Effector memory CD8-positive, alpha-beta T cell (primary cell): ENCODE measurements around the gene IQCM.

Experiments
- ATAC-seq: fragments of 150-1000 bp; cut with Tn5 transposase; replicated peaks from 2 replicates; pipeline ENCODE4 v1.10.0; 2021; ENCODE audit warnings: mild to moderate bottlenecking, moderate library complexity
- DNase-seq, 3 experiments: peaks; one replicate each; pipeline ENCODE4 v3.0.0; 2021
- H3K27ac Mint-ChIP-seq, 2 donors: one replicate each; pipeline ENCODE4 v1.8.0; 2022; ENCODE audit warnings: mild to moderate bottlenecking in 2 of 2, mixed read lengths in 2 of 2, moderate library complexity in 2 of 2
- H3K27me3 Mint-ChIP-seq, 2 donors: one replicate each; pipeline ENCODE4 v1.8.0; 2022; ENCODE audit warnings: mixed read lengths in 2 of 2
- H3K36me3 Mint-ChIP-seq: one replicate; pipeline ENCODE4 v1.8.0; 2022; ENCODE audit warnings: mild to moderate bottlenecking, moderate library complexity, mixed read lengths; ENCODE audit not compliant: insufficient read depth
- H3K4me1 Mint-ChIP-seq, 2 donors: one replicate each; pipeline ENCODE4 v1.8.0; 2022; ENCODE audit warnings: low read depth in 2 of 2, mixed read lengths in 2 of 2
- H3K4me3 Mint-ChIP-seq, 2 donors: one replicate each; pipeline ENCODE4 v1.8.0; 2022; ENCODE audit warnings: mild to moderate bottlenecking in 2 of 2, mixed read lengths in 2 of 2, moderate library complexity in 2 of 2
- H3K9me3 Mint-ChIP-seq, 2 donors: one replicate each; pipeline ENCODE4 v1.8.0; 2022; ENCODE audit warnings: mixed read lengths in 2 of 2
- total RNA-seq, 9 experiments: gene quantifications; one replicate each; lab custom pipeline; 2026; lab: John Stamatoyannopoulos, UW

Gene IQCM, protein sequence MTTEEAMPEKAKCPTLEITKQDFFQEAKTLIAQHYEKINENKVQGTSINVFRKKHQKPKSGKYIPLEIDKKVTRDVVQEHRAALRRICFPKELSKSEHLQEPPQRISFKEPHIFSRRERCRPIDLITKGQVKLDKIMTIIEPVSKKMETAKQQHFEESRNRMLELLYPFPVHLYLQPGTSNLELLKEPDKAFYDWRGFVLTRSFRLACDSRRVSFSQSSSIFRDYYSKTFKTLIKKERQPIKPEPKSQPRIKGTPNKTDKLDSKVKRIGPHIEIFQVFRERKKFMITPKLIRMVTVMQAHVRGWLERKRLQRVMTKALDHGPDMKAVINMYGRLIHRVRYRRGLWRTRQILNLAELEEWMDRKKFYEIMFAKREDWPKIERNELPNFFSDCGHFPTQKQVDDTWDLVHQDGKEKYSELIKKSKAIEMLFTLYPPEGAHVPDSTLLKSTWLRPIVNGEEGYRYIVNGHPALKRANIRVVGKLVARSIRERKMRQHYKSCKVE
- total RNA-seq, result 0 to 0.21 (median 0) reads per million in 9 experiments

DNA sequence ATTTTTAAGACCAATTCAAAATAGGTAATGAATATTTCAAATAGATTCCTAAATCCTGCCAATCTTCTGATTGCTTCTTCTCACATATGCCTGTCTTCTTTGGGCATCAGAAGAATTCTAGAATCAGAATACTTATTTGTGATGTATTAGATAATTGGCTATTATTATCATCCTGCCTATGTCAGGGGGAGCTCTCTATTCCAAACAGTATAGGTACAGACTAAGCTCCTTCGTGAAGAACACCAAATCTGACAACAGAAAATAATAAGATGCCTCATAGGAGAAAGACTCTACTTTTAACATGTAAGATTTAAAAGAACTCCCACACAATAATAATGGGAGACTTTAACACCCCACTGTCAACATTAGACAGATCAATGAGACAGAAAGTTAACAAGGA lies at the start of gene IQCM:
IQCM (minus strand) TSS at position 101 of the 400 bp plus-strand sequence. CDS start 73,152 bp downstream, outside the sequence.
- H3K9me3 Mint-ChIP-seq, result peaks cover 0 to 7% of the 10 kb centered on the region in 2 donors
- no peak within 1 kb of the TSS for H3K27ac Mint-ChIP-seq
- no peaks in the 10 kb centered on the region for H3K4me1 Mint-ChIP-seq
- no peak within 1 kb of the TSS for H3K4me3 Mint-ChIP-seq
- H3K36me3 Mint-ChIP-seq, result no peaks in the 10 kb centered on the region
- H3K27me3 Mint-ChIP-seq, result no peaks in the 10 kb centered on the region
- DNase-seq (no peak), ATAC-seq (no peak)

DNA sequence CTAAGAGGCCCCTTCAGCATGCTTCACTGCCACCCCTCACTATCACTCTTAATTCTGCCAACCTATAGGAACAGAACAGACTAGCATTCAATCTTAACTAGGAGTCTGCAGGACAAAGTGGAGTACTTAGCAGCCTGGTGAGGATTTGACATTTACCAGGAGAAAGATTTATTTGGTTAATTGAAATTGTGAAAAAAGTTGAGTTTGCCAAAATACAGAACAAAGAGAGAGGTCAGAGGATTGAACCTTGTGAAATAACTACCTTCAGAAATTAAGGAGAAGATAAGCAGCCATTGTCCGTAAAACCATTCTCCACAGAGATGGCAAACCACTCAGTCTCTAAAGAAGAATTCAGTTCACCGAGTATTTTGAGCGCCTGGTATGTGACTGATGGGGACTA lies 41.8 kb upstream of the IQCM start:
- DNase-seq (no peak), ATAC-seq (no peak)
- no peaks in the 10 kb centered on the region for H3K36me3 Mint-ChIP-seq
- no peak overlapping the region for H3K27ac Mint-ChIP-seq
- H3K9me3 Mint-ChIP-seq, result peaks cover 2 to 8% of the 10 kb centered on the region in 2 donors
- H3K4me1 Mint-ChIP-seq, result no peaks in the 10 kb centered on the region
- no peak overlapping the region for H3K4me3 Mint-ChIP-seq
- H3K27me3 Mint-ChIP-seq, result no peaks in the 10 kb centered on the region

GRCh38 chr4:149845743-149846142 lies 30.1 kb upstream of the IQCM start:
- H3K36me3 Mint-ChIP-seq, result no peaks in the 10 kb centered on the region
- no peaks in the 10 kb centered on the region for H3K27me3 Mint-ChIP-seq
- no peak overlapping the region for H3K4me3 Mint-ChIP-seq
- H3K4me1 Mint-ChIP-seq, result no peaks in the 10 kb centered on the region
- peaks cover 0 to 8% of the 10 kb centered on the region in 2 donors for H3K9me3 Mint-ChIP-seq
- DNase-seq (no peak), ATAC-seq (no peak)
- H3K27ac Mint-ChIP-seq, result no peak overlapping the region

DNA sequence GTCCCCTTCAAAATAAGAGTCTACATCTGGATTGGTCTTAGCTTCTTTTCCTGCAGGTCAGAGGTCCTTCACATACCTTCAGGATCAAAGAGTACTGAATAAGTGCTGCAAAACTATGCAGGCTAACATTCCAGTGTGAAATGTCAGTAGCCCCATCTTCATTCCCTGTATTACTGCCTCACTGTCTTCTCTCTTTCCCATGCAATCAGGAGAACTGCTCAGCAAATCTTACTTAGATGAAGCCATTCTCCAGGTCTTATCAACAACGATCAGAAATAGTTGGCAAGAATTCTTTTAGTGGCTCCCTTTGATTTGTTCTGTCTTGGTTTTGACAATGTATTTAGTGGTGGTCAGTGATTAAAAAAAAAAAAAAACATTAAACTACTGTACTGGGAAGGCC lies 26.0 kb upstream of the IQCM start:
- H3K4me3 Mint-ChIP-seq, result no peak overlapping the region
- H3K27ac Mint-ChIP-seq, result no peak overlapping the region
- no peak for DNase-seq
- H3K9me3 Mint-ChIP-seq, result peaks cover 3 to 8% of the 10 kb centered on the region in 2 donors
- H3K27me3 Mint-ChIP-seq, result no peaks in the 10 kb centered on the region
- no peaks in the 10 kb centered on the region for H3K4me1 Mint-ChIP-seq
- no peaks in the 10 kb centered on the region for H3K36me3 Mint-ChIP-seq
- ATAC-seq, result no peak

DNA sequence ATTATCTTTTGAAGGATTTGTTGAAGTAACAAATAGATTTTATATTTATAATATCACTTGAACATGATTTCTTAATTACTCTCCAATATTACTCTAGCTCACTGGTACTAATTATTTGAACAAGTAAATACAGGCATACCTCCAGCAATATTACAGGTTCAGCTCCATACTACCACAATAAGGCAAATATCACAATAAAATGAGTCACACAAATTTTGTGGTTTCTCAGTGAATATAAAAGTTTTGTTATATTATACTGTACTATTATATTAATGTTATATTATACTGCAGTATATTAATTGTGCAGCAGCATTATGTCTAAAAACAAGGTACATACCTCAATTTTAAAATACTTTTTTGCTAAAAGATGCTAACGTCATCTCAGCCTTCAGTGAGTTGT lies 22.4 kb upstream of the IQCM start:
- no peak for ATAC-seq
- no peak overlapping the region for H3K27ac Mint-ChIP-seq
- peaks cover 6 to 8% of the 10 kb centered on the region in 2 donors for H3K9me3 Mint-ChIP-seq
- no peak overlapping the region for H3K4me3 Mint-ChIP-seq
- DNase-seq, result no peak
- H3K36me3 Mint-ChIP-seq, result no peaks in the 10 kb centered on the region
- H3K4me1 Mint-ChIP-seq, result no peaks in the 10 kb centered on the region
- no peaks in the 10 kb centered on the region for H3K27me3 Mint-ChIP-seq

DNA sequence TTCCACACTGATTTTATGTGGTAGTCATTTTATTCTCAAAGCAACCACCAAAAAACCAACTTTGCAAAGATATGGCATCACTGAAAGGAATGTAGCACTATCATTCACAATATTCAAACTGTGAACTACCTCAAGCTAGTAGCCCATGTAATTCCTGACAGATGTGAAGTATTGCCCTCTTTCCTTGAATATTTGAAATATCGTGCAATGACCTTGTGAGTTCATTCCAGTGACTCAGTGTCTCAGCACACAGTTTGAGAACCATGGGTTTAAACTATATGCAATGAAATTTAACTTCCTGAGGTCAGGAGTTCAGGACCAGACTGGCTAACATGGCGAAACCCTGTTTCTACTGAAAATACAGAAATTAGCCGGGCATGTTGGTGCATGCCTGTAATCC lies 20.9 kb upstream of the IQCM start:
- Mint-ChIP-seq H3K9me3 (peaks cover 3 to 13% of the 10 kb centered on the region in 2 donors), H3K4me3 (no peak overlapping the region), H3K4me1 (no peaks in the 10 kb centered on the region), H3K27me3 (no peaks in the 10 kb centered on the region), H3K36me3 (no peaks in the 10 kb centered on the region), H3K27ac (no peak overlapping the region)
- DNase-seq (no peak), ATAC-seq (no peak)

DNA sequence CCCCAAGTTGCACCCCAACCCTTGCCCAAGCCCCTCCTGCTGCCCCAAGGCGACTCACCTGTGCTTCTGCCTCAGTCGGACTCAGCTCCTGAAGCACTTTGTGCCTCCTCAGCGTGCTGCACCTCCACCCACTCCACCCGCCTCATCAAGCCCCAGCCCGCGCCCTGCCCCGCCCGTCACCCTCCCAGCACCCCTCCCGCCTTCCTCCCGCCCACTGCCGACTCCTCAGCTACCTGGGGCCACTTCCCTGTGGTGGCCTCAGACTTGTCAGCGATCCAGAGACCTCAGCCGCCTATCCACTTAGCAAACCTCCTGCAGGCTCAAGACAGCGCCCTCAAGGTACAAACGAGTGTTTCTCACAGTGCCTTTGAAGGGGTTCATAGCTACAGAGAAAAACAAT lies 19.6 kb upstream of the IQCM start:
- no peak for ATAC-seq

DNA sequence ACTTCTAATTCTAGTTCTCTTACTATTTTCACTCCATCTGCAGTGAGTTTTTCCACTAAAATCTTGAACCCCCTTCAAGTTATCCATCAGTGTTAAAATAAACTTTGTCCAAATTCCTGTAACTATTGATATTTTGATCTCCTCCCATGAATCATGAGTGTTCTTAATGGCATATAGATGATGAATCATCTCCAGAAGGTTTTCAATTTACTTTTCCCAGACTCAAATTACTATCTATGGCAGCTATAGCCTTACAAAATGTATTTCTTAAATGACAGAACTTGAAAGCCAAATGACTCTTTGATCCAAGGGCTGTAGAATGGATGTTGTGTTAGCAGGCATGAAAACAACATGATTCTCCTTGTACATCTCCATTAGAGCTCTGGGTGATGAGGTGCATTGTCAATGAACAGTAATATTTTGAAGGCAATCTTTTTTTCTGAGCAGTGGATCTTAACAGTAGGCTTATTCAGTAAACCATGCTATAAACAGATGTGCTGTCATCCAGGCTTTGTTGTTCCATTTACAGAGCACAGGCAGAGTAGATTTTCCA lies 16.1 kb upstream of the IQCM start:
- Mint-ChIP-seq H3K27ac (no peak overlapping the region), H3K27me3 (no peaks in the 10 kb centered on the region), H3K4me3 (no peak overlapping the region), H3K4me1 (no peaks in the 10 kb centered on the region), H3K9me3 (peaks cover 6 to 11% of the 10 kb centered on the region in 2 donors), H3K36me3 (no peaks in the 10 kb centered on the region)
- DNase-seq (no peak), ATAC-seq (no peak)

More for the DNA sequence above, 19.6 kb upstream of the IQCM start:
- no peak for DNase-seq
- Mint-ChIP-seq H3K36me3 (no peaks in the 10 kb centered on the region), H3K27me3 (no peaks in the 10 kb centered on the region), H3K27ac (no peak overlapping the region), H3K4me3 (no peak overlapping the region), H3K9me3 (peaks cover 1 to 13% of the 10 kb centered on the region in 2 donors), H3K4me1 (no peaks in the 10 kb centered on the region)

- peaks cover 6 to 8% of the 10 kb centered on the region in 2 donors for H3K9me3 Mint-ChIP-seq
- no peaks in the 10 kb centered on the region for H3K4me1 Mint-ChIP-seq
- ATAC-seq (no peak), DNase-seq (no peak)
- no peaks in the 10 kb centered on the region for H3K27me3 Mint-ChIP-seq
- no peak overlapping the region for H3K27ac Mint-ChIP-seq
- H3K36me3 Mint-ChIP-seq, result no peaks in the 10 kb centered on the region
- H3K4me3 Mint-ChIP-seq, result no peak overlapping the region
Observed at GRCh38 chr4:149830823-149831222, 15.2 kb upstream of the IQCM start.

GRCh38 chr4:149825336-149825735 lies 9.7 kb upstream of the IQCM start:
- Mint-ChIP-seq H3K4me1 (no peaks in the 10 kb centered on the region), H3K36me3 (no peaks in the 10 kb centered on the region), H3K27me3 (no peaks in the 10 kb centered on the region), H3K4me3 (no peak overlapping the region), H3K27ac (no peak overlapping the region), H3K9me3 (peaks cover 0 to 4% of the 10 kb centered on the region in 2 donors)
- ATAC-seq, result no peak
- no peak for DNase-seq

DNA sequence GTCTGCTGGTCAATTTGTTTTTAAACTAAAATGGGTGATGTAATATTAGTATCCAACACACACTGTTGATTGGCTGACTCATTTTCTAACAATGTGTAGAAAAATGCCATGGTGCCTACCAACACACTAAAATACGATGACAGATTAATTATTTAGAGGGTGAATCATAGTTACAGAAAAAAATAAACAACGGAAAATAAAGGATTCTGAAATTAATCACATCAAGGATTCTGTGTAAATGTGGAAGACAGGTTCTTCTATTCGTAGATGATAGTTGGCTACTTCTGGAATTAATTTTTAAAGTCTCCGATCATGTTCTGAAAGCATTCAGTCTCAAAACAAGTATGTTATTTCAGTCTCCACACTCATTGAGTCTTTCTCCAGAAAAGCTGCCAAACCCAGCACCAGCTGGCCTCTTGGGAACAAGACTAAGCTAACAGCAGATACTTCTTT lies 8.2 kb upstream of the IQCM start:
- H3K9me3 Mint-ChIP-seq, result peaks cover 0 to 4% of the 10 kb centered on the region in 2 donors
- ATAC-seq, result no peak
- DNase-seq, result no peak
- H3K4me3 Mint-ChIP-seq, result no peak overlapping the region
- no peaks in the 10 kb centered on the region for H3K27me3 Mint-ChIP-seq
- H3K36me3 Mint-ChIP-seq, result no peaks in the 10 kb centered on the region
- H3K4me1 Mint-ChIP-seq, result no peaks in the 10 kb centered on the region
- no peak overlapping the region for H3K27ac Mint-ChIP-seq

- Mint-ChIP-seq H3K27me3 (no peaks in the 10 kb centered on the region), H3K4me3 (no peak overlapping the region), H3K4me1 (no peaks in the 10 kb centered on the region), H3K9me3 (peaks cover 0 to 1% of the 10 kb centered on the region in 2 donors), H3K36me3 (no peaks in the 10 kb centered on the region), H3K27ac (no peak overlapping the region)
- no peak for DNase-seq
- no peak for ATAC-seq
Observed at GRCh38 chr4:149801416-149801815, 14.2 kb downstream of the IQCM start.

DNA sequence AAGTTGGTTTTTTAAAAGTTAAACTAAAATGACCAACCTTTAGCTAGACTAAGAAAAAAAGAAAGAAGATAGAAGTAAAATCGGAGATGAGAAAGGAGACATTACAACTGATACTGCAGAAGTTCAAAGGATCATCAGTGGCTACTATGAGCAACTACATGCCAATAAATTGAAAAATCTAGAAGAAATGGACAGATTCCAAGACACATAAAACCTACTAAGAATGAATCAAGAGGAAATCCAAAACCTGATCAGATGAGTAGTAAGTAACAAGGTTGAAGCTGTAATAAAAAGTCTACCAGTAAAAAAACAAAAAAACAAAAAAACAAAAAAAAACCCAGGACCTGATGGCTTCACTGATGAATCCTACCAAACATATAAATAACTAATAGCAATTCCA lies 16.1 kb downstream of the IQCM start:
- Mint-ChIP-seq H3K4me1 (no peaks in the 10 kb centered on the region), H3K36me3 (no peaks in the 10 kb centered on the region), H3K4me3 (no peak overlapping the region), H3K9me3 (peaks cover 0 to 1% of the 10 kb centered on the region in 2 donors), H3K27ac (no peak overlapping the region), H3K27me3 (no peaks in the 10 kb centered on the region)
- no peak for ATAC-seq
- no peak for DNase-seq

- no peaks in the 10 kb centered on the region for H3K4me1 Mint-ChIP-seq
- H3K9me3 Mint-ChIP-seq, result no peaks in the 10 kb centered on the region
- H3K27ac Mint-ChIP-seq, result no peak overlapping the region
- no peaks in the 10 kb centered on the region for H3K36me3 Mint-ChIP-seq
- ATAC-seq (no peak), DNase-seq (no peak)
- no peaks in the 10 kb centered on the region for H3K27me3 Mint-ChIP-seq
- H3K4me3 Mint-ChIP-seq, result no peak overlapping the region
Observed at GRCh38 chr4:149796381-149796780, 19.3 kb downstream of the IQCM start.
